Astrocyte (in vitro differentiated cells and primary cell): ENCODE data around the gene FAM222B.

Experiments
- CTCF ChIP-seq: IDR thresholded peaks from 2 replicates; pipeline ENCODE4 v1.5.1; 2011; ENCODE audit warnings: low read depth, mild to moderate bottlenecking, inconsistent platforms, low read length, moderate library complexity; ENCODE audit not compliant: insufficient read depth
- EZH2 ChIP-seq: IDR thresholded peaks from 2 replicates; pipeline ENCODE4 v1.6.1; 2012; ENCODE audit warnings: mild to moderate bottlenecking, low read length, inconsistent platforms; ENCODE audit not compliant: insufficient read depth

- TF ChIP-seq CTCF (no peak), EZH2 (no peak)
Observed at GRCh38 chr17:28871056-28871579, 28.5 kb upstream of the FAM222B start.
